Measurements from ENCODE around the gene POGLUT2. TPM values are rescaled to one million over a fixed set of nuclear protein-coding genes. Genes with fewer than 3 reads are reported as not detected.

The POGLUT2 gene
- polyA plus RNA-seq (2013, experiment 1 of 2) = 17.0 TPM
- polyA plus RNA-seq (2013, experiment 2 of 2) = 18.8 TPM

- Histone ChIP-seq H3K4me3 (ENCODE audit: low read length) (peak within 1 kb of the TSS; percentile 87), H3K36me3 (ENCODE audit: insufficient read depth, low read length) (no peaks in the 10 kb centered on the region), H3K27me3 (ENCODE audit: insufficient read depth, low read length) (peaks cover 41% of the 10 kb centered on the region), H3K27ac (ENCODE audit: low read depth, low read length) (no peak within 1 kb of the TSS), H3K4me1 (ENCODE audit: insufficient read depth, low read length) (peaks cover 11% of the 10 kb centered on the region; the same call in 1 of the 2 replicates), H3K9ac (ENCODE audit: low read depth, low read length) (peak within 1 kb of the TSS; percentile 55; the same call in 1 of the 2 replicates), H3K9me3 (ENCODE audit: insufficient read depth, low read depth, low read length) (no peaks in the 10 kb centered on the region)
- under 1% methylated on average over 72 of the region's 72 CpGs for WGBS
Measured at GRCh38 chr13:102798581-102799425, at the start of gene POGLUT2, which contains the start of gene BIVM. TSS of gene POGLUT2 (minus strand) at chr13:102798976. CDS start at chr13:102798670, 306 bp downstream. TSS of gene BIVM (plus strand) at chr13:102799119. CDS start at chr13:102807268, 8,149 bp downstream.

- Histone ChIP-seq H3K36me3 (ENCODE audit: insufficient read depth, low read length) (no peaks in the 10 kb centered on the region), H3K4me1 (ENCODE audit: insufficient read depth, low read length) (no peaks in the 10 kb centered on the region), H3K9ac (ENCODE audit: low read depth, low read length) (no peak overlapping the region; the same call in 1 of the 2 replicates), H3K27ac (ENCODE audit: low read depth, low read length) (no peak overlapping the region), H3K9me3 (ENCODE audit: insufficient read depth, low read depth, low read length) (no peaks in the 10 kb centered on the region), H3K27me3 (ENCODE audit: insufficient read depth, low read length) (no peaks in the 10 kb centered on the region), H3K4me3 (ENCODE audit: low read length) (peak overlapping the region; percentile 97)
- WGBS = 43% methylated on average over 10 of the region's 12 CpGs
Measured at GRCh38 chr13:102847272-102848234, 48.8 kb upstream of the POGLUT2 start.

- peak overlapping the region; percentile 97 for H3K4me3 ChIP-seq (ENCODE audit: low read length)
- H3K4me1 ChIP-seq (ENCODE audit: insufficient read depth, low read length) = no peaks in the 10 kb centered on the region
- peak overlapping the region; percentile 72 for H3K9ac ChIP-seq (ENCODE audit: low read depth, low read length)
- 1% methylated on average over 27 of the region's 31 CpGs for WGBS
- H3K27me3 ChIP-seq (ENCODE audit: insufficient read depth, low read length) = no peaks in the 10 kb centered on the region
- no peaks in the 10 kb centered on the region for H3K36me3 ChIP-seq (ENCODE audit: insufficient read depth, low read length)
- peak overlapping the region; percentile 91 for H3K27ac ChIP-seq (ENCODE audit: low read depth, low read length)
- no peaks in the 10 kb centered on the region for H3K9me3 ChIP-seq (ENCODE audit: insufficient read depth, low read depth, low read length)
Measured at GRCh38 chr13:102846261-102847015, 47.7 kb upstream of the POGLUT2 start.

GRCh38 chr13:102845630-102846260, 47.0 kb upstream of the POGLUT2 start, which contains the start of gene ERCC5:
TSS of gene ERCC5 (plus strand) at chr13:102846032. CDS start at chr13:102846267, 235 bp downstream.
- Histone ChIP-seq H3K9ac (ENCODE audit: low read depth, low read length) (peak within 1 kb of the TSS; percentile 72), H3K27me3 (ENCODE audit: insufficient read depth, low read length) (no peaks in the 10 kb centered on the region), H3K4me1 (ENCODE audit: insufficient read depth, low read length) (no peaks in the 10 kb centered on the region), H3K9me3 (ENCODE audit: insufficient read depth, low read depth, low read length) (no peaks in the 10 kb centered on the region), H3K36me3 (ENCODE audit: insufficient read depth, low read length) (no peaks in the 10 kb centered on the region), H3K27ac (ENCODE audit: low read depth, low read length) (peak within 1 kb of the TSS; percentile 91), H3K4me3 (ENCODE audit: low read length) (peak within 1 kb of the TSS; percentile 97)
- WGBS = under 1% methylated on average over 49 of the region's 49 CpGs

GRCh38 chr13:102845289-102845629, 46.5 kb upstream of the POGLUT2 start:
- H3K27ac ChIP-seq (ENCODE audit: low read depth, low read length) = peak overlapping the region; percentile 91
- WGBS = 7% methylated on average over 13 of the region's 13 CpGs
- peak overlapping the region; percentile 97 for H3K4me3 ChIP-seq (ENCODE audit: low read length)
- no peaks in the 10 kb centered on the region for H3K36me3 ChIP-seq (ENCODE audit: insufficient read depth, low read length)
- H3K9me3 ChIP-seq (ENCODE audit: insufficient read depth, low read depth, low read length) = no peaks in the 10 kb centered on the region
- peak overlapping the region; percentile 72 for H3K9ac ChIP-seq (ENCODE audit: low read depth, low read length)
- no peaks in the 10 kb centered on the region for H3K4me1 ChIP-seq (ENCODE audit: insufficient read depth, low read length)
- no peaks in the 10 kb centered on the region for H3K27me3 ChIP-seq (ENCODE audit: insufficient read depth, low read length)

GRCh38 chr13:102839462-102839861, 40.7 kb upstream of the POGLUT2 start:
- no peak overlapping the region for H3K27ac ChIP-seq (ENCODE audit: low read depth, low read length)
- no peaks in the 10 kb centered on the region for H3K36me3 ChIP-seq (ENCODE audit: insufficient read depth, low read length)
- WGBS = 93% methylated on average over 5 of the region's 5 CpGs

GRCh38 chr13:102838982-102839381, 40.2 kb upstream of the POGLUT2 start:
- no peak overlapping the region for H3K4me3 ChIP-seq (ENCODE audit: low read length)
- WGBS = 31% methylated on average over 3 of the region's 4 CpGs
- H3K27ac ChIP-seq (ENCODE audit: low read depth, low read length) = no peak overlapping the region
- no peaks in the 10 kb centered on the region for H3K9me3 ChIP-seq (ENCODE audit: insufficient read depth, low read depth, low read length)
- H3K27me3 ChIP-seq (ENCODE audit: insufficient read depth, low read length) = no peaks in the 10 kb centered on the region
- H3K36me3 ChIP-seq (ENCODE audit: insufficient read depth, low read length) = no peaks in the 10 kb centered on the region
- H3K4me1 ChIP-seq (ENCODE audit: insufficient read depth, low read length) = no peaks in the 10 kb centered on the region
- no peak overlapping the region for H3K9ac ChIP-seq (ENCODE audit: low read depth, low read length)

More at GRCh38 chr13:102839462-102839861, 40.7 kb upstream of the POGLUT2 start:
- no peaks in the 10 kb centered on the region for H3K9me3 ChIP-seq (ENCODE audit: insufficient read depth, low read depth, low read length)
- no peaks in the 10 kb centered on the region for H3K27me3 ChIP-seq (ENCODE audit: insufficient read depth, low read length)
- no peaks in the 10 kb centered on the region for H3K4me1 ChIP-seq (ENCODE audit: insufficient read depth, low read length)
- H3K9ac ChIP-seq (ENCODE audit: low read depth, low read length) = no peak overlapping the region
- no peak overlapping the region for H3K4me3 ChIP-seq (ENCODE audit: low read length)

- Histone ChIP-seq H3K4me1 (ENCODE audit: insufficient read depth, low read length) (no peaks in the 10 kb centered on the region), H3K9ac (ENCODE audit: low read depth, low read length) (no peak overlapping the region), H3K27ac (ENCODE audit: low read depth, low read length) (no peak overlapping the region), H3K9me3 (ENCODE audit: insufficient read depth, low read depth, low read length) (no peaks in the 10 kb centered on the region), H3K4me3 (ENCODE audit: low read length) (no peak overlapping the region), H3K36me3 (ENCODE audit: insufficient read depth, low read length) (no peaks in the 10 kb centered on the region), H3K27me3 (ENCODE audit: insufficient read depth, low read length) (no peaks in the 10 kb centered on the region)
- 100% methylated on average over 1 of the region's 1 CpG for WGBS
Measured at GRCh38 chr13:102838273-102838672, 39.5 kb upstream of the POGLUT2 start.

GRCh38 chr13:102836471-102836870, 37.7 kb upstream of the POGLUT2 start:
- WGBS = 93% methylated on average over 3 of the region's 4 CpGs
- Histone ChIP-seq H3K36me3 (ENCODE audit: insufficient read depth, low read length) (no peaks in the 10 kb centered on the region), H3K27me3 (ENCODE audit: insufficient read depth, low read length) (no peaks in the 10 kb centered on the region), H3K4me3 (ENCODE audit: low read length) (no peak overlapping the region), H3K9ac (ENCODE audit: low read depth, low read length) (no peak overlapping the region), H3K27ac (ENCODE audit: low read depth, low read length) (no peak overlapping the region), H3K4me1 (ENCODE audit: insufficient read depth, low read length) (no peaks in the 10 kb centered on the region), H3K9me3 (ENCODE audit: insufficient read depth, low read depth, low read length) (no peaks in the 10 kb centered on the region)

- no peaks in the 10 kb centered on the region for H3K36me3 ChIP-seq (ENCODE audit: insufficient read depth, low read length)
- 75% methylated on average over 2 of the region's 4 CpGs for WGBS
- H3K27ac ChIP-seq (ENCODE audit: low read depth, low read length) = no peak overlapping the region
- no peaks in the 10 kb centered on the region for H3K27me3 ChIP-seq (ENCODE audit: insufficient read depth, low read length)
- H3K9me3 ChIP-seq (ENCODE audit: insufficient read depth, low read depth, low read length) = no peaks in the 10 kb centered on the region
- no peak overlapping the region for H3K9ac ChIP-seq (ENCODE audit: low read depth, low read length)
- no peak overlapping the region for H3K4me3 ChIP-seq (ENCODE audit: low read length)
- peaks cover 3% of the 10 kb centered on the region; the same call in 1 of the 2 replicates for H3K4me1 ChIP-seq (ENCODE audit: insufficient read depth, low read length)
Measured at GRCh38 chr13:102830646-102831045, 31.9 kb upstream of the POGLUT2 start.

Data from HUES64 (cell line).